ENCODE data around the gene TCF3. TPM values are rescaled to one million over a fixed set of nuclear protein-coding genes. Genes with fewer than 3 reads are reported as not detected.

Gene TCF3
- total and polyA plus RNA-seq, 2 donors (not counting 3 experiments of a cell fraction or from before 2014, with no cell fraction given) = 147 to 193 TPM

- ChIA-PET POLR2A (no interaction called here), CTCF (interaction anchor here (0.8 kb wide), 1 partner anchor 9 kb away, joined by 4 read pairs; no protein-coding TSS in a partner anchor)
- H3K79me2 ChIP-seq (ENCODE audit: control insufficient read depth, insufficient read depth, low read length) = peaks cover 34% of the 10 kb centered on the region
- DNase-seq (ENCODE audit: low read depth, low spot score) (no peak), FAIRE-seq (no peak)
- peaks cover 4 to 38% of the 10 kb centered on the region in 2 experiments for H3K36me3 ChIP-seq (ENCODE audit: control insufficient read depth in 2 of 2, extremely low read depth in 1 of 2, insufficient read depth in 2 of 2, low read length in 2 of 2)
- H3K9me1 ChIP-seq (replicated peaks; ENCODE audit: control insufficient read depth, extremely low read depth, insufficient read depth, low read length) = no peaks in the 10 kb centered on the region
- H3K9me3 ChIP-seq (replicated peaks; ENCODE audit: control insufficient read depth, insufficient read depth, low read length) = no peaks in the 10 kb centered on the region
- H3K4me2 ChIP-seq (ENCODE audit: insufficient read depth, low read length) = no peak overlapping the region
- no TSS peak for BruUV-seq (replicated peaks)
- H4K20me1 ChIP-seq (replicated peaks; ENCODE audit: control insufficient read depth, extremely low read depth, insufficient read depth, low read length) = no peaks in the 10 kb centered on the region
- intact Hi-C loops (cut with micrococcal nuclease) (no loop called here), dilution Hi-C loops (cut with MboI; ENCODE audit: extremely low pct_ligation_motif_present, low sequenced_read_pairs) (no loop called here)
- H3K4me1 ChIP-seq (ENCODE audit: control insufficient read depth, extremely low read depth, insufficient read depth, low read length) = no peaks in the 10 kb centered on the region
- H3K4me3 ChIP-seq (replicated peaks in 1 of 3; ENCODE audit: insufficient read depth in 1 of 3, low read depth in 1 of 3, low read length in 3 of 3) = no peak overlapping the region
- H3K27me3 ChIP-seq (ENCODE audit: control insufficient read depth in 2 of 2, insufficient read depth in 2 of 2, low read length in 2 of 2) = no peaks in the 10 kb centered on the region
- H3K9ac ChIP-seq (replicated peaks; ENCODE audit: extremely low read depth, insufficient read depth, low read length) = no peak overlapping the region
- H3K27ac ChIP-seq (ENCODE audit: insufficient read depth, low read depth, low read length) = no peak overlapping the region
- TF ChIP-seq FOS (IDR thresholded peaks at IDR 0.05; ENCODE audit: borderline replicate concordance, insufficient read depth, low read length) = no peak
- TF ChIP-seq POLR2A (IDR thresholded peaks at IDR 0.05; ENCODE audit: low read depth, low read length) = no peak
- no peak for TF ChIP-seq MYC (IDR thresholded peaks at IDR 0.05; ENCODE audit: low read depth, low read length)
- no peak overlapping the region for H2AFZ ChIP-seq (ENCODE audit: low read depth, low read length)
Measured at GRCh38 chr19:1634938-1635243, 17.5 kb downstream of the TCF3 start.

- TF ChIP-seq, protein P1, sequence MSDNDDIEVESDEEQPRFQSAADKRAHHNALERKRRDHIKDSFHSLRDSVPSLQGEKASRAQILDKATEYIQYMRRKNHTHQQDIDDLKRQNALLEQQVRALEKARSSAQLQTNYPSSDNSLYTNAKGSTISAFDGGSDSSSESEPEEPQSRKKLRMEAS (IDR thresholded peaks at IDR 0.05; ENCODE audit: insufficient read depth, insufficient read length) = no peak
- TF ChIP-seq GATA2 (IDR thresholded peaks at IDR 0.05; ENCODE audit: insufficient read depth, insufficient read length, low read depth, low read length) (no peak), EZH2 (IDR thresholded peaks at IDR 0.05; ENCODE audit: borderline replicate concordance, low read depth, low read length, severe bottlenecking) (no peak), MYC (IDR thresholded peaks at IDR 0.05; ENCODE audit: low read depth, low read length) (no peak), FOS (IDR thresholded peaks at IDR 0.05; ENCODE audit: borderline replicate concordance, insufficient read depth, low read length) (no peak), CTCF (IDR thresholded peaks at IDR 0.05; ENCODE audit: extremely low read depth in 1 of 2, insufficient read depth in 1 of 2, low read depth in 1 of 2, low read length in 2 of 2) (no peak), POLR2AphosphoS5 (IDR thresholded peaks at IDR 0.05; ENCODE audit: insufficient read depth, low read depth, low read length) (no peak), POLR2A (IDR thresholded peaks at IDR 0.05; ENCODE audit: low read depth, low read length) (no peak), JUN (IDR thresholded peaks at IDR 0.05; ENCODE audit: borderline replicate concordance, insufficient read depth, insufficient read length, low read depth) (no peak)
- Histone ChIP-seq H3K36me3 (ENCODE audit: control insufficient read depth in 2 of 2, extremely low read depth in 1 of 2, insufficient read depth in 2 of 2, low read length in 2 of 2) (peaks cover 4 to 37% of the 10 kb centered on the region in 2 experiments), H3K4me2 (ENCODE audit: insufficient read depth, low read length) (no peak overlapping the region), H3K27me3 (ENCODE audit: control insufficient read depth in 2 of 2, insufficient read depth in 2 of 2, low read length in 2 of 2) (no peaks in the 10 kb centered on the region), H3K4me1 (ENCODE audit: control insufficient read depth, extremely low read depth, insufficient read depth, low read length) (no peaks in the 10 kb centered on the region), H3K9ac (replicated peaks; ENCODE audit: extremely low read depth, insufficient read depth, low read length) (no peak overlapping the region), H3K9me3 (replicated peaks; ENCODE audit: control insufficient read depth, insufficient read depth, low read length) (no peaks in the 10 kb centered on the region), H2AFZ (ENCODE audit: low read depth, low read length) (no peak overlapping the region), H3K27ac (ENCODE audit: insufficient read depth, low read depth, low read length) (no peak overlapping the region), H3K79me2 (ENCODE audit: control insufficient read depth, insufficient read depth, low read length) (peaks cover 29% of the 10 kb centered on the region), H4K20me1 (replicated peaks; ENCODE audit: control insufficient read depth, extremely low read depth, insufficient read depth, low read length) (no peaks in the 10 kb centered on the region), H3K9me1 (replicated peaks; ENCODE audit: control insufficient read depth, extremely low read depth, insufficient read depth, low read length) (no peaks in the 10 kb centered on the region), H3K4me3 (replicated peaks in 1 of 3; ENCODE audit: insufficient read depth in 1 of 3, low read depth in 1 of 3, low read length in 3 of 3) (no peak overlapping the region)
- CTCF ChIA-PET = interaction anchor here (0.8 kb wide), 1 partner anchor 10 kb away, joined by 4 read pairs; no protein-coding TSS in a partner anchor
- dilution Hi-C loops (cut with MboI; ENCODE audit: extremely low pct_ligation_motif_present, low sequenced_read_pairs) = no loop called here
- no peak for DNase-seq (ENCODE audit: low read depth, low spot score)
- BruUV-seq (replicated peaks) = no TSS peak
- intact Hi-C loops (cut with micrococcal nuclease) = no loop called here
- POLR2A ChIA-PET = no interaction called here
- no peak for FAIRE-seq
Measured at GRCh38 chr19:1634242-1634937, 18.0 kb downstream of the TCF3 start.
